GM19397 (cell line): Measurements from ENCODE around the gene ERAP2.
"Not testable (repeated sequence)": the region's sequence is repeated elsewhere in the genome, so short reads cannot be mapped to it uniquely, and the experiment has no call there.

Experiments used
- ATAC-seq: cut with Tn5 transposase; IDR thresholded peaks from one replicate; pipeline ENCODE4 v1.9.1; 2021; ENCODE audit warnings: mild to moderate bottlenecking, moderate library complexity; ENCODE audit not compliant: unreplicated experiment

The ERAP2 gene

GRCh38 chr5:96928931-96929708 lies 52.8 kb downstream of the ERAP2 start:
- no peak for ATAC-seq

- no peak for ATAC-seq
These were observed 53.8 kb downstream of the ERAP2 start for GRCh38 chr5:96930058-96930457.

- ATAC-seq = no peak
These were observed 54.3 kb downstream of the ERAP2 start for GRCh38 chr5:96930589-96930988.

- not testable (repeated sequence) for ATAC-seq
These were observed 54.7 kb downstream of the ERAP2 start for GRCh38 chr5:96931037-96931436.

GRCh38 chr5:96931605-96932004 lies 55.3 kb downstream of the ERAP2 start:
- ATAC-seq = no peak

GRCh38 chr5:96932026-96932425 lies 55.7 kb downstream of the ERAP2 start:
- no peak for ATAC-seq

GRCh38 chr5:96933764-96934707 lies 57.7 kb downstream of the ERAP2 start:
- no peak for ATAC-seq

- peak; percentile 60 for ATAC-seq
These were observed 58.6 kb downstream of the ERAP2 start for GRCh38 chr5:96934708-96935558.

GRCh38 chr5:96935559-96936430 lies 59.5 kb downstream of the ERAP2 start, which contains the start of gene LNPEP:
Gene LNPEP (plus strand): TSS chr5:96936080. CDS start chr5:96936156, 76 bp downstream.
- ATAC-seq = peak; percentile 44

GRCh38 chr5:96936431-96937320 lies 60.4 kb downstream of the ERAP2 start:
- ATAC-seq = peak; percentile 18

- ATAC-seq = no peak
These were observed 64.3 kb downstream of the ERAP2 start for GRCh38 chr5:96940586-96940985.

GRCh38 chr5:96941140-96941539 lies 64.8 kb downstream of the ERAP2 start:
- ATAC-seq = no peak

GRCh38 chr5:96942078-96942477 lies 65.8 kb downstream of the ERAP2 start:
- no peak for ATAC-seq

- no peak for ATAC-seq
These were observed 66.6 kb downstream of the ERAP2 start for GRCh38 chr5:96942911-96943310.

GRCh38 chr5:96943799-96944198 lies 67.5 kb downstream of the ERAP2 start:
- ATAC-seq = no peak

GRCh38 chr5:96945144-96945897 lies 69.0 kb downstream of the ERAP2 start:
- ATAC-seq = no peak

- ATAC-seq = no peak
These were observed 70.1 kb downstream of the ERAP2 start for GRCh38 chr5:96946381-96946780.

GRCh38 chr5:96952118-96952750 lies 75.9 kb downstream of the ERAP2 start:
- no peak for ATAC-seq
